Measurements from ENCODE around the gene GNAI2. TPM values are rescaled to one million over a fixed set of nuclear protein-coding genes. Genes with fewer than 3 reads are reported as not detected.

GNAI2 gene
- total RNA-seq, 4 donors from 2014 or later: 123 to 325 (median 173) TPM

GRCh38 chr3:50233176-50233575, 2.8 kb upstream of the GNAI2 start:
- Histone ChIP-seq H3K27ac (no peak overlapping the region), H3K4me1 (no peaks in the 10 kb centered on the region), H3K4me3 (no peak overlapping the region), H3K27me3 (no peaks in the 10 kb centered on the region), H3K36me3 (no peaks in the 10 kb centered on the region), H3K9me3 (no peaks in the 10 kb centered on the region)
- TF ChIP-seq POLR2A (IDR thresholded peaks at IDR 0.05) (no peak), CTCF (IDR thresholded peaks at IDR 0.05) (no peak)
- intact Hi-C loops (cut with DNase I; ENCODE audit: low total_unique reads): no loop called here
- DNase-seq: no peak

GRCh38 chr3:50236484-50237132, 604 bp downstream of the GNAI2 start:
- TF ChIP-seq CTCF (IDR thresholded peaks at IDR 0.05): no peak
- no peak for TF ChIP-seq POLR2A (IDR thresholded peaks at IDR 0.05)
- no peak for DNase-seq
- peaks cover 6 to 16% of the 10 kb centered on the region in 2 donors for H3K4me1 ChIP-seq

GRCh38 chr3:50237133-50237651, 1.2 kb downstream of the GNAI2 start:
- Histone ChIP-seq H3K27ac (peak overlapping the region; percentile 91 to 99), H3K27me3 (no peaks in the 10 kb centered on the region), H3K4me3 (peak overlapping the region; percentile 72 to 91), H3K4me1 (peaks cover 6 to 22% of the 10 kb centered on the region in 2 donors), H3K9me3 (no peaks in the 10 kb centered on the region), H3K36me3 (no peaks in the 10 kb centered on the region)
- TF ChIP-seq POLR2A (IDR thresholded peaks at IDR 0.05): no peak
- TF ChIP-seq CTCF (IDR thresholded peaks at IDR 0.05): no peak
- intact Hi-C loops (cut with DNase I; ENCODE audit: low total_unique reads): no loop called here
- no peak for DNase-seq

More at GRCh38 chr3:50236484-50237132, 604 bp downstream of the GNAI2 start:
- Histone ChIP-seq H3K36me3 (no peaks in the 10 kb centered on the region), H3K27ac (peak overlapping the region; percentile 91 to 99), H3K9me3 (no peaks in the 10 kb centered on the region), H3K27me3 (no peaks in the 10 kb centered on the region), H3K4me3 (peak overlapping the region; percentile 72 to 91)
- intact Hi-C loops (cut with DNase I; ENCODE audit: low total_unique reads): no loop called here

- peaks cover 6 to 29% of the 10 kb centered on the region in 2 donors for H3K4me1 ChIP-seq
- H3K27me3 ChIP-seq: no peaks in the 10 kb centered on the region
- no peaks in the 10 kb centered on the region for H3K36me3 ChIP-seq
- DNase-seq: peak; percentile 78 to 79
- no peaks in the 10 kb centered on the region for H3K9me3 ChIP-seq
- intact Hi-C loops (cut with DNase I; ENCODE audit: low total_unique reads): no loop called here
- peak; percentile 59 to 68 for TF ChIP-seq POLR2A (IDR thresholded peaks at IDR 0.05)
- no peak for TF ChIP-seq CTCF (IDR thresholded peaks at IDR 0.05)
- peak overlapping the region; percentile 72 to 91 for H3K4me3 ChIP-seq
- peak overlapping the region; percentile 91 to 99 for H3K27ac ChIP-seq
These were observed 1.9 kb downstream of the GNAI2 start for GRCh38 chr3:50237754-50238548.

GRCh38 chr3:50238549-50239026, 2.6 kb downstream of the GNAI2 start:
- Histone ChIP-seq H3K4me1 (peaks cover 6 to 34% of the 10 kb centered on the region in 2 donors), H3K4me3 (peak overlapping the region; percentile 72 to 91), H3K27me3 (no peaks in the 10 kb centered on the region), H3K9me3 (no peaks in the 10 kb centered on the region), H3K36me3 (no peaks in the 10 kb centered on the region), H3K27ac (peak overlapping the region; percentile 91 to 99)
- intact Hi-C loops (cut with DNase I; ENCODE audit: low total_unique reads): no loop called here
- DNase-seq: peak; percentile 70 to 75
- TF ChIP-seq POLR2A (IDR thresholded peaks at IDR 0.05): no peak
- TF ChIP-seq CTCF (IDR thresholded peaks at IDR 0.05): no peak
